Measurements from ENCODE around the gene NCKAP1.
"Not testable (repeated sequence)": the region's sequence is repeated elsewhere in the genome, so short reads cannot be mapped to it uniquely, and the experiment has no call there.

NCKAP1 gene

DNA sequence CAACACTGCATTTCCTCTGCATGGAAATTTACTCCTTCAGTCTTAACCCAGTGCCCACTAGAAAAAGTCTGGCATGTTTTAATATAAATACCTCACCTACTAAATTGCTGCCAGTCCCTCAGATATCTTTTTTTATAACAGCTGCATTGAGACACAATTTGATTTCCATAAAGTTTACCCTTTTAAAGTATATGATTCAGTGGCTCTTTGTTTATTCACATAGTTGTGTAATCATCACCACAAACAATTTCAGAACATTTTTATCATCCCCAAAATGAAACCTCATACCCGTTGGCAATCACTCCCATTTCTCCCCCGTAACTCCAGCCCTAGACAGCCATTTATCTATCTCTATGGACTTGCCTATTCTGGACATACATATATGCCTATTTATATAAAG, 154.8 kb downstream of the NCKAP1 start:
- DNase-seq (ENCODE audit: low read depth in 1 of 2, low spot score in 1 of 2) = no peak

DNA sequence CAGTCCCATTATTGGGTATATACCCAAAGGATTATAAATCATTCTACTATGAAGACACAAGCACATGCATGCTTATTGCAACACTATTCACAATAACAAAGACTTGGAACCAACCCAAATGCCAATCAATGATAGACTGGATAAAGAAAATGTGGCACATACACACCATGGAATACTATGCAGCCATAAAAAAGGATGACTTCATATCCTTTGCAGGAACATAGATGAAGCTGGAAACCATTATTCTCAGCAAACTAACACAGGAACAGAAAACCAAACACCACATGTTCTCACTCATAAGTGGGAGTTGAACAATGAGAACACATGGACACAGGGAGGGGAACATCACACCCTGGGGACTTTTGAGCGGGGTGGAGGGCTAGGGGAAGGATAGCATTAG, 158.2 kb downstream of the NCKAP1 start:
- not testable (repeated sequence) for DNase-seq (ENCODE audit: low read depth in 1 of 2, low spot score in 1 of 2)

DNA sequence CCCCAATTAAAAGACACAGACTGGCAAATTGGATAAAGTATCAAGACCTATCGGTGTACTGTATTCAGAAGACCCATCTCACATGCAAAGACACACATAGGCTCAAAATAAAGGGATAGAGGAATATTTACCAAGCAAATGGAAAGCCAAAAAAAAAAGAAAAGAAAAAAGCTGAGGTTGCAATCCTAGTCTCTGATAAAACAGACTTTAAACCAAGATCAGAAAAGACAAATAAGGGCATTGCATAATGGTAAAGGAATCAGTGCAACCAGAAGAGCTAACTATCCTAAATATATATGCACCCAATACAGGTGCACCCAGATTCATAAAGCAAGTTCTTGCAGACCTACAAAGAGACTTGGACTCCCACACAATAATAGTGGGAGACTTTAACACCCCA, 161.6 kb downstream of the NCKAP1 start:
- DNase-seq (ENCODE audit: low read depth in 1 of 2, low spot score in 1 of 2) = not testable (repeated sequence)

DNA sequence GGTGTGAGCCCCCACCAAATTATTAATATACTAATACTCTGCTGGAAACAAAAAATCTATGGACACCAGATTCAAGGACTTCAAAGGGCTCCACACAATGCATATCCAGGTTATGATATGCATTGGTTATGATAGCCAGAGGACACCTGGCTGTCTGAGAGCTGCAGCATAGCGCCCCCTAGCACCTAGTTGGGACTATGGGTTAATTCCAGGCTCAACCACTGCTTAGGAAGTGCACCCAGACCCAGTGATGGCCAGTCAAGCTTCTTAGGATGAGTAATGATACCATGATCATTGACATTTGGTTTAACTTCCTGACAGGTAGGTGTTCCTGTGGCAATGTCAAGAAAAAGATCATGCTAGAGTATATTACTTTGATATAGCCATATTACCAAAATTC, 168.0 kb downstream of the NCKAP1 start:
- no peak for DNase-seq (ENCODE audit: low read depth in 1 of 2, low spot score in 1 of 2)

DNA sequence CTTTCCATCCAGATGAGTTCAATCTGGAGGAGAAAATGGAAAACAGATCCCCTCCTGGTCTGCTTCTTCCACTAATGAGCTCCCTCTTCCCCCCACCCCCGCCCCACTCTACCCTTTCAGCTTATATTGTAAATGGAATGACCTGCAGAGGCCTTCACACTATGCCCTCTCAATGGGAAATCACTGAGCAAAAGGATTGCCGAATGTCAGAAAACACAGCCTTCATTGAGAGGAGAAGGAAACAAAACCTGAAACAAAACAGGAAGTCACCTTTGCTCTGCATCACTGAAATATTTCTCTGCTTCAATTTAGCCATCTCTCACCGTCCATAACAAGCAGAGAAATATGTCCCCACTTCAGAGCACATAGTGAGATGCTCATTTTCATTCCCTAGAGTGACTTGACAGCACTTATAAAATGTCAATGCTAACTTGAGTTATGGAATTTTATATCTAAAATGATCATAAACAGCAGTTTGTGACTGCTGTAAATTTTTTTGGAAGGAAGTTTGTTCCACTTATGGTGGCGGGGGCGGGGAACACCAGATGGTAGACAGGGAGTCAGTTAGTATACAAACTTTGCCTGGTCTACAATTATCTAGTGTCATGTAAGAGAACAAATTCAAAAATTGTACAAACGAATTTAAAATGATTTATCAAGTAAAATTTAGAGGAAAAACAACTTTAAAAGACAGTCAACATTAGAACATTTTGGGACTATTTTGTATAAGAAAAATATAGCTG, 170.0 kb downstream of the NCKAP1 start:
- DNase-seq (ENCODE audit: low read depth in 1 of 2, low spot score in 1 of 2) = no peak

DNA sequence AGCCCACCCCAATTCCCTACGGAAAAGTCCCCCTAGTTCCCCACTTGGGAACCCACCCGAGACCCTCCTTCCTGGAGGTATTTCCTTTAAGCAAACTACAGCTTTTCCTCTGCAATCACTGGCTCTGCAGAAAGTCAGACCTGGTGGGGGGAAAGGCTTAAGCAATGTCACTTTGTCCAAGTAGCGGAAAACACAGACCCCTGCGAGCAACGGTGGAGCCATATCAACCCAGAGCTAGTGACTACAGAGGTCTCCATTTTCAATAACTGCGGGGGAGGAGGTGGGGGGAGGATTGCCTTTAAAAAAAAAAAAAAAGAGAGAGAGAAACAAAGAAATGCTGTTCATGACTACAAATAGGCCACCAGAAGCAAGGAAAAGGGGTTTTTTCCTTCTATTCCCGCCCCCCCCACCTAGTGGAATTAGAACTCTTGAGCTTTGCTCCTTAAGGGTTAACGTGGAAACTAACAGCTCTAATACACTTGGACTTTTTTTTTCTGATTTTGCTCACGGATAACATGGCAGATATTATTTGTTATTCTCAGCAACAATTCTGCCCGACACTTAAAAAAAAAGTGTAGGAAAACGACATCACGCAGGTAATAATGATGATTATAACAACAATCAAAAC, 170.7 kb downstream of the NCKAP1 start:
- no peak for DNase-seq (ENCODE audit: low read depth in 1 of 2, low spot score in 1 of 2)

DNA sequence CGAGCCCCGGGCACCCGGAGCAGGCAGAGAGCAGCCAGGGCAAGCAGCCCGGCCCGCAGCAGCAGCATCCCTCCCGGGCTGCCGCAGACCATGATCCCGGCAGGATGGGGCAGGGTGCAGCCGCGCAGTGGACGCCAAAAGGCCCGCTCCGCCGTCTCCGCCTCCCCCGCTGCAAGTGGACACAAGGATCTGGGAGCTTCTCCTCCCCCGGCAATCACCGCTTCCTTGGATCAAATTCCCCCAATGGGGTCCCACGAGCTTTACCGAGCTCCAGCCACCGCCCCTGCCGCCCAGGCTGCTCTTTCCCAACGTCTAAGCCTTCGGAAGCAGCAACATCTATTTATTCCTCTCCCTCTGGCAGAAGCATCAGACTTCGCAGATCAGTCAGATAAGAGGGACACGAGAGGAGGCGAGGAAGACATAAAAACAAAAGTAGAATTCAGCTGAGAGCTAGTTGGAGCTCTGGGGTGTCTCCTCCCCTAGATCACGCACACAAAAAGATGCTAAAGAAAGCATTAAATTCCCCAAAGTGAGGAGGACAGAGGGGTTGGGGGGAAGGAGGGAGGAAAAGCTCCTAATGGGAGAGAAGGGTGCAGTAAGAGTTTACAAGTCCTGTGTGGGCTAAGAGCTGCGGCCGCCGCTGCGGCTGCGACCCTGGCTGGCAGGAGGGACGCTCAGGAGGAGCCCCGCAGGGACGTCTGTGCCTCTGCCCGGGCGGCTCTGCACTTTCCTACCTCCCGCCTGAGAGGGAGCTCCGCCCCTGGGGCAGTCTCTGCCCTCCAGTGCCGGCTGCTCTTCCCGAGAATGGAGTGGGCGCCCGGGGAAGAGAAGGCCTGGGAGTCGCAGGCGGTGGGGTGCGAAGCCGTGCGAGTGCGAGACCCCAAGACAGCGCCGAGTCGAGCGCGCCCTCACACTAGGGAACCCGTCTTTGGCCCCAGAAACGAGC, 171.5 kb downstream of the NCKAP1 start, which contains the start of gene FRZB:
Gene FRZB (minus strand): TSS at position 177 of the 946 bp plus-strand sequence. CDS start 85 bp downstream, at position 92.
- DNase-seq (ENCODE audit: low read depth in 1 of 2, low spot score in 1 of 2) = no peak

DNA sequence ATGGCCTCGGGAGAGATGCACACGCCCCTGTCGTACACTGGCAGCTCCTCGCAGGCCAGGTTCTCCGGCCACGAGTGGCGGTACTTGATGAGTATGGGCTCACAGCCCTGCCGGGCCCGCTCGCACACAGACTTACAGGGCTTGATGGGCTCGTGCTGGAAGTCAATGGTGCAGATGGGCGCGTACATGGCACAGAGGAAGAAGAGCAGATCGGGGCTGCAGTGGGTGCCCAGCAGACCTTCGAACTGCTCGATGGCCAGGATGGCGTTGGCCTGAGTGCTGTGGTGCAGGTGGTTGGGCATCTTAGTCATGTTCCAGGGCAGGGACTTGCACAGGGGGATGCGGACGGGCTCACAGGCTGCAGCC, 172.2 kb downstream of the NCKAP1 start:
- no peak for DNase-seq (ENCODE audit: low read depth in 1 of 2, low spot score in 1 of 2)

DNA sequence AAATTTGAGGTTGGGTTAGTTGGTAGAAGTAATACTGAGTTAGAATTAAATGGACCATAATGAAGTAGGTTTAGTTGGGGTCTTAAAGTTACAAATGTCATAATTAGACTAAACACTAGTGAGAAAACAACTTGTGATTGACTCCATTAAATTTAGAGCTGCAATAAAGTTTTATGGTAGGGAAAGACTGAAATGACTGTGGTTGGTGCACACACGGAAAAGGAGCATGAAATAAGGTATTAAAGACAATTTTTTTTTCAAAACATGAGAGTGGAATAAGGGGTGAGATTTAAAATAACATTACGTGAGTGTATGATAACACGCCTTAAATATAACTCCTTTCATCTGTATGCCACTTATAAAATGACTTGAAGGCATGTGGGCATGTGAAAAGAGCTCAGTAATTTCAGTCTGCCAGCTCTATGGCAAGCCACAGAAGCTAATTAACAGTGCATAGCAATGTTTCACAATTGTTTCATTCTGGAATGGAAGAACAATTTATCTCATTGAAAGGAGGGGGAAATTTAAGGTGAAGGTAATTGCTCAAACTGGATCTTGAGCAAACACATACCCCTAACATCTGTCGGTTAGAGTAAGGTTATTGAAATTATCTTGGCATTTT, 173.2 kb downstream of the NCKAP1 start:
- no peak for DNase-seq (ENCODE audit: low read depth in 1 of 2, low spot score in 1 of 2)

DNA sequence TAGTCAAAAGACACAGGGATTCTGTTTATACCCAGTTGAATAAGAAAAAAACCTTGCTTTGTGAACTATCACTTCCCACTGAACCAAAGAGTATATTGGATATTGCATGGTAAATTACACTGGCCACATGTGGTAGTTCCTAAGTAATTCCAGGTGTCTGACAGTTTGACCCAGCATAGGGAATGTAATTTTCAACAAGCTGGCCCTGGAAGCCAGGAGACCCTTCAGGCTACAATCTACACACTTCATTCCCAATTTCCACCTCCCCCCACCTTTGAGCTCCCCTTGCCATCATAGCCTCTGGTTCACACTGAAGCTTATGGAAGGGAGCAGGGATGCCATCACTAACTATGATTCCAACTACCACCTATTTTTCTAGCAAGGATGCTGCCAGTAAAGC, 174.6 kb downstream of the NCKAP1 start:
- DNase-seq (ENCODE audit: low read depth in 1 of 2, low spot score in 1 of 2) = no peak

DNA sequence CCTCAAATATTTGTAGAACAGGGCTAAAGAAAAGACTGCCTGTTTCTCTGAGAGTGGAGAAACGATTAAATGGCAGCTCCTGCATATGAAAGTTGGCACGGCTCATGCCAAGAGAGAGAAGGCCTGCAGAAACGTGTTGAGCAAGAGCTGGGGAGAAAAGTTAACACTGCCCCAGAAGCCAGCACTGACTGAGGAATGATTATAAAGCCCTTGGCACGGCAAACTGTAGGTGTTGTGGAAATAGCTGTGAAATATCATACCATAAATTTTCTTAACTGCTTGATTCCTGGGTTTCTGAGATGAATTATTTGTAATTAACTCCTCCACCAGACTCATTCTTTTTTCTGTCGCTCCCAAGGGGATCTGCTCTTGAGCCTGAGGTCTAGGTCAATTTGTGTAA, 176.2 kb downstream of the NCKAP1 start:
- no peak for DNase-seq (ENCODE audit: low read depth in 1 of 2, low spot score in 1 of 2)

DNA sequence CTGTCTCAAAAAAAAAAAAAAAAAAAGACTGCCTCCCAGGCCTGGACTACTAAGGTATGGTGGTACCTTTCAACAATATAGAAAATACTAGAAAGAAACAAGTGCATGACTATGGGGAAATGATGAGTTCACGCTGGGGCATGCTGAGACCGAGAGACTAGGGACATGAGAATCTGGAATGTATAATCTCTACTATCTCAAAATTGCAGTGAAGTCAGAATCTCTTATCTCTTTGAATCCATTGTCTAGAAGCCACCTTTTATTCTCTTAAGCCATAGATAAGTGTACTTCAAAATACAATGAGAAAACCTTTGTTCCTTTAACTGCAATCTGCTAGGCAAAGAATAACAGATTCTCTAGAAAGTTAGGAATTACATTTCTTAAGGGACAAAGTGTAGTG, 177.4 kb downstream of the NCKAP1 start:
- DNase-seq (ENCODE audit: low read depth in 1 of 2, low spot score in 1 of 2) = no peak

Measured in activated T-helper 1 cell treated with anti-CD3 and anti-CD28 coated beads, Interleukin-2, amount 50 U/mL, for 16 hours (primary cell).